Measurements from ENCODE around the gene SHB. TPM values are rescaled to one million over a fixed set of nuclear protein-coding genes. Genes with fewer than 3 reads are reported as not detected.

SHB gene
- total and polyA plus RNA-seq, 2 of the 8 experiments (the other 6 are each of a cell fraction or from before 2014, with no cell fraction given) = 4.1 to 12.6 TPM

- CTCF ChIA-PET (ENCODE audit: partially characterized antibody) = interaction anchor here (0.6 to 3.1 kb wide), 8 partner anchors 9 to 550 kb away, joined by 3 to 29 read pairs (median 4); no protein-coding TSS in a partner anchor
- Histone ChIP-seq H3K79me2 (ENCODE audit: control insufficient read depth in 1 of 2, insufficient read depth in 2 of 2, low read length in 2 of 2) (no peaks in the 10 kb centered on the region), H2BK12ac (ENCODE audit: low read depth, low read length) (no peak overlapping the region), H3K23ac (ENCODE audit: insufficient read length) (no peak overlapping the region), H3K27ac (ENCODE audit: low read depth, low read length) (no peak overlapping the region), H2AFZ (ENCODE audit: low read length) (no peak overlapping the region), H4K5ac (ENCODE audit: insufficient read length, low read depth, low read length) (no peak overlapping the region), H3K23me2 (ENCODE audit: low read depth, low read length) (no peaks in the 10 kb centered on the region), H3K36me3 (ENCODE audit: control insufficient read depth in 2 of 4, insufficient read depth in 4 of 4, low read length in 3 of 4) (no peaks in the 10 kb centered on the region; a peak in 1 of 8 replicates), H3K9ac (replicated peaks in 1 of 4; ENCODE audit: extremely low read depth in 1 of 4, low read depth in 3 of 4, low read length in 3 of 4) (no peak overlapping the region), H4K91ac (replicated peaks; ENCODE audit: insufficient read length, low read length) (no peak overlapping the region), H4K20me1 (replicated peaks in 1 of 2; ENCODE audit: control insufficient read depth in 1 of 2, insufficient read depth in 2 of 2, low read length in 2 of 2) (peaks cover 0 to 3% of the 10 kb centered on the region in 2 experiments), H3K9me3 (ENCODE audit: insufficient read depth in 2 of 2, low read depth in 1 of 2, low read length in 1 of 2) (no peaks in the 10 kb centered on the region), H3K14ac (ENCODE audit: insufficient read length) (no peak overlapping the region), H3K4me1 (replicated peaks in 1 of 4; ENCODE audit: control insufficient read depth in 3 of 4, insufficient read depth in 4 of 4, low read length in 3 of 4) (peaks cover 0 to 39% (median 16%) of the 10 kb centered on the region in 4 experiments; a peak in 5 of 7 replicates), H3K4ac (replicated peaks; ENCODE audit: insufficient read length, low read depth, low read length) (no peak overlapping the region), H2AK5ac (ENCODE audit: low read depth, low read length) (no peak overlapping the region; the same call in 1 of the 2 replicates), H2BK5ac (ENCODE audit: low read depth, low read length) (no peak overlapping the region), H3K79me1 (ENCODE audit: low read depth, low read length) (peaks cover 2% of the 10 kb centered on the region; the same call in 1 of the 2 replicates), H3K4me2 (ENCODE audit: insufficient read depth in 1 of 2, low read depth in 2 of 2, low read length in 2 of 2) (no peak overlapping the region), H3K18ac (ENCODE audit: extremely low read depth, low read length) (no peak overlapping the region), H4K8ac (ENCODE audit: extremely low read depth, insufficient read depth, low read length) (no peak overlapping the region), H2BK120ac (replicated peaks; ENCODE audit: low read depth, low read length) (no peak overlapping the region), H3K4me3 (ENCODE audit: extremely low read depth in 1 of 4, insufficient read depth in 2 of 4, low read depth in 3 of 4, low read length in 4 of 4) (no peak overlapping the region), H2BK15ac (ENCODE audit: low read length) (no peak overlapping the region), H3K56ac (replicated peaks; ENCODE audit: insufficient read length, low read depth, low read length) (no peak overlapping the region), H2BK20ac (ENCODE audit: low read length) (no peak overlapping the region), H3K27me3 (replicated peaks in 1 of 4; ENCODE audit: control insufficient read depth in 3 of 4, extremely low read depth in 1 of 4, insufficient read depth in 3 of 4, low read length in 3 of 4) (no peaks in the 10 kb centered on the region)
- POLR2A ChIA-PET (ENCODE audit: partially characterized antibody) = interaction anchor here (0.7 kb wide), 1 partner anchor 99 kb away, joined by 3 read pairs; no protein-coding TSS in a partner anchor
- no peak for DNase-seq (ENCODE audit: low read depth in 1 of 2, low spot score in 2 of 2)
- WGBS, 2 experiments (ENCODE audit: extremely low coverage in 1 of 2, insufficient coverage in 1 of 2, insufficient read length in 1 of 2, insufficient replicate concordance in 2 of 2, low coverage in 1 of 2, low lambda C conversion rate in 2 of 2, missing lambda C conversion rate in 1 of 2) = 94% methylated on average over 25 of the region's 25 CpGs; no CpG with 5 or more reads in 1 of the 2 experiments
- FAIRE-seq = no peak
- TF ChIP-seq EP300 (IDR thresholded peaks at IDR 0.05; ENCODE audit: borderline replicate concordance in 1 of 2, low read depth in 2 of 2, low read length in 2 of 2) (no peak), EGR1 (IDR thresholded peaks at IDR 0.05; ENCODE audit: borderline replicate concordance, low read depth, low read length) (no peak), SP1 (IDR thresholded peaks at IDR 0.05; ENCODE audit: low read depth, low read length) (no peak), KDM5A (IDR thresholded peaks at IDR 0.05; ENCODE audit: low read length) (no peak), TAF1 (IDR thresholded peaks at IDR 0.05; ENCODE audit: low read depth, low read length) (no peak), HDAC2 (IDR thresholded peaks at IDR 0.05; ENCODE audit: borderline replicate concordance in 1 of 2, low read depth in 2 of 2, low read length in 2 of 2) (no peak)
Measured at GRCh38 chr9:37923796-37924427, 145.1 kb downstream of the SHB start.
